ENCODE results near the gene PNMA3. TPM values are rescaled to one million over a fixed set of nuclear protein-coding genes. Genes with fewer than 3 reads are reported as not detected.
"Not testable (repeated sequence)": the region's sequence is repeated elsewhere in the genome, so short reads cannot be mapped to it uniquely, and the experiment has no call there.

PNMA3 gene
- total RNA-seq, 1 experiment from 2014 or later, result not detected

DNA sequence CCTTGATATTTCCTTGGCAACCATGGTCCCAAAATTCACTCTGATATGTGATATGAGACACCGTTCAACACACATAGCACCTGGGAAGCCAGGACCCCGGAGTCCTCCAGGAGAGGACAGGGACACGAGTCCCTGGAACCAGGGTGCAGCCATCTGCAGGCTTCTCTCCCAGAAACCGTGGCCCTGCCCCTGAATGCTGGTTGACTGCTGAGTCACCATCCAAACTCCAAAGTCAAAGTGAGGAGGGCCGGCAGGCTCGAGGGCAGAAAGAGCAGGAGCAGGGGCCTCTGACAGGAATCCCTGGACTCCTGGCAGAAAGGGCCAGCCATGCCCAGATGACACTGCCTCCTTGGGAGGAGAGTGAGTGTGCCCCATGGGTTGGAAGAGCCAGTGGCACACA lies 9.1 kb downstream of the PNMA3 start:
- Histone ChIP-seq H4K20me1 (ENCODE audit: insufficient read depth) (no peaks in the 10 kb centered on the region), H3K4me2 (no peak overlapping the region), H3K27ac (no peak overlapping the region), H3K4me1 (replicated peaks; ENCODE audit: insufficient read depth) (no peaks in the 10 kb centered on the region; the same call in 1 of the 2 replicates), H3K27me3 (ENCODE audit: insufficient read depth, low read depth) (no peaks in the 10 kb centered on the region), H2AFZ (no peak overlapping the region), H3K36me3 (ENCODE audit: low read depth) (no peaks in the 10 kb centered on the region), H3K9me3 (ENCODE audit: insufficient read depth, low read depth) (0 out of 2 replicates have a peak, but pooled peaks cover 4% of the 10 kb centered on the region), H3K79me2 (ENCODE audit: low read depth) (no peaks in the 10 kb centered on the region), H3K4me3 (no peak overlapping the region), H3K9me2 (ENCODE audit: insufficient read depth) (no peaks in the 10 kb centered on the region), H3F3A (ENCODE audit: insufficient read depth, low read depth) (no peaks in the 10 kb centered on the region)
- ChIA-PET CTCF (no interaction called here), POLR2A (ENCODE audit: unreplicated experiment) (no interaction called here)
- intact Hi-C loops (cut with micrococcal nuclease; ENCODE audit: unreplicated experiment), result no loop called here
- BruUV-seq (replicated peaks), result no TSS peak
- TF ChIP-seq EZH2 (IDR thresholded peaks at IDR 0.05; ENCODE audit: low read depth) (no peak), CTCF (conservative IDR thresholded peaks at IDR 0.05) (no peak)
- DNase-seq, result no peak

GRCh38 chrX:153066402-153066801 lies 10.1 kb downstream of the PNMA3 start:
- BruUV-seq (replicated peaks); H3K4me3 ChIP-seq; H4K20me1 ChIP-seq (ENCODE audit: insufficient read depth); intact Hi-C loops (cut with micrococcal nuclease; ENCODE audit: unreplicated experiment); H3K27me3 ChIP-seq (ENCODE audit: insufficient read depth, low read depth); H3K9me3 ChIP-seq (ENCODE audit: insufficient read depth, low read depth); H3F3A ChIP-seq (ENCODE audit: insufficient read depth, low read depth); H3K36me3 ChIP-seq (ENCODE audit: low read depth); H2AFZ ChIP-seq; POLR2A ChIA-PET (ENCODE audit: unreplicated experiment); CTCF ChIA-PET; H3K4me1 ChIP-seq (replicated peaks; ENCODE audit: insufficient read depth); DNase-seq; H3K79me2 ChIP-seq (ENCODE audit: low read depth); H3K4me2 ChIP-seq; H3K27ac ChIP-seq; H3K9me2 ChIP-seq (ENCODE audit: insufficient read depth): not testable (repeated sequence)

DNA sequence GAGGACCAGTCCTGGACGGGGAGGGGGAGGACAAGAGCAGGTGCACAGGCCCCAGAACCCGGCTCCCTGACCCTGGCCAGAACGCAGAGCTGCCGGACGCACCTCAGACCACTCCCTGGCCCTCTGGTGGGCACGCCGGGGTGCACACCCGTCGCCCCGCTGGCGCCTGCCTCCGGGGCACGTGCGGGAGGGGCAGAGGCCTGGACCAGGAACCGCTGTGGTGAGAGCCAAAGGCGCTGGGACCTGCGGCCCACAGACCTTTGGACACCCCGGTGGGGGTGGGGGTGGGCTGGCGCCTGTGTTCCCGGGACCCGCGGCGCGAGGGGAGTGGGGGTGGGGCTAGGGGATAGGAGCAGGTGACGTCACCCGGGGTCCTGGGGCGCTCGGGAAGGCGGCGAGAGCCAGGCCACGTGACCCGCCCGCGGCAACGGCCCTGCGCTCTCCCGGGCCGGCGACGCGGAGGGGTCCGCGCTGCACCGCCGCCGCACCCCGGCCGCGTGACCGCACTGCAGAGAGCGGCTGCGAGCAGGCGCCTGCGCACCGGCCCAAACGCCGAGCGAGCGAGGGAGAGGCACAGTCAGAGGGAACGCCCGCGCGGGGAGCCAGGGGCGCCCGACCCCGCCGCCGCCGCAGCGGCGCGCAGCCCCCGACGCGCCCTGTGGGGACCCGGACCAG lies 15.8 kb downstream of the PNMA3 start, which contains the start of gene PNMA6A:
Gene PNMA6A, plus strand, starts transcription at position 546 of the 675 bp plus-strand sequence. CDS start 609 bp downstream, outside the sequence.
- POLR2A ChIA-PET (ENCODE audit: unreplicated experiment); H2AFZ ChIP-seq; H3K36me3 ChIP-seq (ENCODE audit: low read depth); CTCF ChIA-PET; H4K20me1 ChIP-seq (ENCODE audit: insufficient read depth); H3K27ac ChIP-seq; H3K4me3 ChIP-seq; DNase-seq; H3K4me1 ChIP-seq (replicated peaks; ENCODE audit: insufficient read depth); H3K9me2 ChIP-seq (ENCODE audit: insufficient read depth); BruUV-seq (replicated peaks); H3K9me3 ChIP-seq (ENCODE audit: insufficient read depth, low read depth); intact Hi-C loops (cut with micrococcal nuclease; ENCODE audit: unreplicated experiment); H3K79me2 ChIP-seq (ENCODE audit: low read depth); H3K27me3 ChIP-seq (ENCODE audit: insufficient read depth, low read depth); H3F3A ChIP-seq (ENCODE audit: insufficient read depth, low read depth); H3K4me2 ChIP-seq: not testable (repeated sequence)

DNA sequence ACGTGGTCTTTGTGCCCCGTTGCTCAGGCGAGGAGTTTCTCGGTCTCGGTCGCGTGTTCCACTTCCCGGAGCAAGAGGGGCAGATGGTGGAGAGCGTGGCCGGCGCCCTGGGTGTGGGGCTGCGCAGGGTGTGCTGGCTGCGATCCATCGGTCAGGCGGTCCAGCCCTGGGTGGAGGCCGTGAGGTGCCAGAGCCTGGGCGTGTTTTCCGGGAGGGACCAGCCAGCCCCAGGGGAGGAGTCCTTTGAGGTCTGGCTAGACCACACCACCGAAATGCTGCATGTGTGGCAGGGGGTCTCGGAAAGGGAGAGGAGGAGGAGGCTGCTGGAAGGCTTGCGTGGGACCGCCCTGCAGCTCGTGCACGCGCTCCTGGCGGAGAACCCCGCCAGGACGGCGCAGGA lies 17.1 kb downstream of the PNMA3 start:
- H3K27me3 ChIP-seq (ENCODE audit: insufficient read depth, low read depth); POLR2A ChIA-PET (ENCODE audit: unreplicated experiment); DNase-seq; CTCF ChIA-PET; H3K36me3 ChIP-seq (ENCODE audit: low read depth); H4K20me1 ChIP-seq (ENCODE audit: insufficient read depth); H3K9me3 ChIP-seq (ENCODE audit: insufficient read depth, low read depth); H3K4me3 ChIP-seq; H3K27ac ChIP-seq; H3K9me2 ChIP-seq (ENCODE audit: insufficient read depth); H3F3A ChIP-seq (ENCODE audit: insufficient read depth, low read depth); H3K79me2 ChIP-seq (ENCODE audit: low read depth); intact Hi-C loops (cut with micrococcal nuclease; ENCODE audit: unreplicated experiment); H3K4me1 ChIP-seq (replicated peaks; ENCODE audit: insufficient read depth); BruUV-seq (replicated peaks); H2AFZ ChIP-seq; H3K4me2 ChIP-seq: not testable (repeated sequence)

All from PC-9 (cell line).